ENCODE measurements around the gene LY6G5B.

LY6G5B gene

GRCh38 chr6:31669676-31670075 is at the start of gene LY6G5B:
TSS of gene LY6G5B (plus strand) at chr6:31669976. CDS start at chr6:31670951, 975 bp downstream.
- H3K4me3 ChIP-seq (replicated peaks; ENCODE audit: low read depth, low read length) = no peak within 1 kb of the TSS
- DNase-seq (ENCODE audit: low read depth) = no peak
- TF ChIP-seq CTCF (IDR thresholded peaks at IDR 0.05; ENCODE audit: low read length, missing control alignments) = no peak

GRCh38 chr6:31620586-31621319 is 49.0 kb upstream of the LY6G5B start, which contains the start of gene PRRC2A:
TSS of gene PRRC2A (plus strand) at chr6:31620715. CDS start at chr6:31622790, 2,075 bp downstream.
- no peak for TF ChIP-seq CTCF (IDR thresholded peaks at IDR 0.05; ENCODE audit: low read length, missing control alignments)
- peak; percentile 61 for DNase-seq (ENCODE audit: low read depth)
- peak within 1 kb of the TSS; percentile 92 for H3K4me3 ChIP-seq (replicated peaks; ENCODE audit: low read depth, low read length)

GRCh38 chr6:31621320-31621939 is 48.3 kb upstream of the LY6G5B start:
- peak overlapping the region; percentile 92 for H3K4me3 ChIP-seq (replicated peaks; ENCODE audit: low read depth, low read length)
- no peak for TF ChIP-seq CTCF (IDR thresholded peaks at IDR 0.05; ENCODE audit: low read length, missing control alignments)
- no peak for DNase-seq (ENCODE audit: low read depth)

- no peak for DNase-seq (ENCODE audit: low read depth)
- H3K4me3 ChIP-seq (replicated peaks; ENCODE audit: low read depth, low read length) = peak overlapping the region; percentile 92
These were observed 47.8 kb upstream of the LY6G5B start for GRCh38 chr6:31621991-31622390.

GRCh38 chr6:31622684-31623091 is 47.1 kb upstream of the LY6G5B start:
- H3K4me3 ChIP-seq (replicated peaks; ENCODE audit: low read depth, low read length) = peak overlapping the region; percentile 0
- TF ChIP-seq CTCF (IDR thresholded peaks at IDR 0.05; ENCODE audit: low read length, missing control alignments) = no peak
- no peak for DNase-seq (ENCODE audit: low read depth)

More at GRCh38 chr6:31621991-31622390, 47.8 kb upstream of the LY6G5B start:
- no peak for TF ChIP-seq CTCF (IDR thresholded peaks at IDR 0.05; ENCODE audit: low read length, missing control alignments)

GRCh38 chr6:31624070-31624469 is 45.7 kb upstream of the LY6G5B start:
- no peak overlapping the region for H3K4me3 ChIP-seq (replicated peaks; ENCODE audit: low read depth, low read length)
- no peak for DNase-seq (ENCODE audit: low read depth)
- TF ChIP-seq CTCF (IDR thresholded peaks at IDR 0.05; ENCODE audit: low read length, missing control alignments) = no peak
